Nephron (organoid): ENCODE data around the gene TFG.

Source experiments
- H3K27ac Mint-ChIP-seq, 3 experiments: 2 replicates each; pipeline ENCODE4 v1.8.0; 2020; ENCODE audit warnings: mixed read lengths in 3 of 3, mild to moderate bottlenecking in 2 of 3, moderate library complexity in 1 of 3
- H3K27me3 Mint-ChIP-seq: 2 replicates; pipeline ENCODE4 v1.8.0; 2021; ENCODE audit warnings: low read depth, mild to moderate bottlenecking, moderate library complexity, mixed read lengths
- H3K36me3 Mint-ChIP-seq: 2 replicates; pipeline ENCODE4 v1.8.0; 2020; ENCODE audit warnings: low read depth, mixed read lengths
- H3K4me1 Mint-ChIP-seq: 2 replicates; pipeline ENCODE4 v1.8.0; 2020; ENCODE audit warnings: mixed read lengths
- H3K4me3 Mint-ChIP-seq, 3 experiments: 2 replicates each; pipeline ENCODE4 v1.8.0; 2020; ENCODE audit warnings: mild to moderate bottlenecking in 3 of 3, mixed read lengths in 3 of 3, moderate library complexity in 2 of 3
- H3K9me3 Mint-ChIP-seq: 2 replicates; pipeline ENCODE4 v1.8.0; 2020; ENCODE audit warnings: mixed read lengths
- CTCF ChIP-seq, 3 experiments: fragments of 200-600 bp; sonication (generic); IDR thresholded peaks; one replicate each; pipeline ENCODE4 v1.5.0; 2021; ENCODE audit warnings: antibody characterized with exemption in 3 of 3; ENCODE audit not compliant: unreplicated experiment in 3 of 3

The TFG gene

GRCh38 chr3:100682056-100682853 is 27.0 kb upstream of the TFG start:
- Mint-ChIP-seq H3K27ac (no peak overlapping the region), H3K4me1 (no peaks in the 10 kb centered on the region), H3K27me3 (no peaks in the 10 kb centered on the region), H3K4me3 (no peak overlapping the region), H3K36me3 (no peaks in the 10 kb centered on the region), H3K9me3 (peaks cover 5% of the 10 kb centered on the region)
- TF ChIP-seq CTCF (IDR thresholded peaks at IDR 0.05; ENCODE audit: unreplicated experiment in 3 of 3), result no peak

GRCh38 chr3:100682854-100683760 is 26.2 kb upstream of the TFG start:
- no peak overlapping the region for H3K27ac Mint-ChIP-seq

GRCh38 chr3:100693225-100693624 is 16.1 kb upstream of the TFG start:
- no peak overlapping the region for H3K4me3 Mint-ChIP-seq
- TF ChIP-seq CTCF (IDR thresholded peaks at IDR 0.05; ENCODE audit: unreplicated experiment in 3 of 3), result no peak
- peaks cover 2% of the 10 kb centered on the region for H3K9me3 Mint-ChIP-seq
- no peaks in the 10 kb centered on the region for H3K27me3 Mint-ChIP-seq
- no peak overlapping the region for H3K27ac Mint-ChIP-seq
- no peaks in the 10 kb centered on the region for H3K36me3 Mint-ChIP-seq
- H3K4me1 Mint-ChIP-seq, result peaks cover 13% of the 10 kb centered on the region

More at GRCh38 chr3:100682854-100683760, 26.2 kb upstream of the TFG start:
- Mint-ChIP-seq H3K9me3 (peaks cover 5% of the 10 kb centered on the region), H3K27me3 (no peaks in the 10 kb centered on the region), H3K36me3 (no peaks in the 10 kb centered on the region), H3K4me1 (no peaks in the 10 kb centered on the region), H3K4me3 (no peak overlapping the region)
- no peak for TF ChIP-seq CTCF (IDR thresholded peaks at IDR 0.05; ENCODE audit: unreplicated experiment in 3 of 3)

GRCh38 chr3:100695696-100696095 is 13.6 kb upstream of the TFG start:
- peaks cover 13% of the 10 kb centered on the region for H3K4me1 Mint-ChIP-seq
- peaks cover 3% of the 10 kb centered on the region for H3K27me3 Mint-ChIP-seq
- no peak overlapping the region for H3K4me3 Mint-ChIP-seq
- peaks cover 2% of the 10 kb centered on the region for H3K9me3 Mint-ChIP-seq
- no peaks in the 10 kb centered on the region for H3K36me3 Mint-ChIP-seq
- TF ChIP-seq CTCF (IDR thresholded peaks at IDR 0.05; ENCODE audit: unreplicated experiment in 3 of 3), result no peak
- H3K27ac Mint-ChIP-seq, result peak overlapping the region in 1 of 3 experiments; percentile 39

GRCh38 chr3:100696161-100696560 is 13.1 kb upstream of the TFG start:
- Mint-ChIP-seq H3K36me3 (no peaks in the 10 kb centered on the region), H3K4me1 (peaks cover 13% of the 10 kb centered on the region), H3K27me3 (peaks cover 3% of the 10 kb centered on the region), H3K4me3 (no peak overlapping the region), H3K9me3 (peaks cover 2% of the 10 kb centered on the region), H3K27ac (peak overlapping the region in 1 of 3 experiments; percentile 39)
- no peak for TF ChIP-seq CTCF (IDR thresholded peaks at IDR 0.05; ENCODE audit: unreplicated experiment in 3 of 3)
